K562 (cell line): Measurements from ENCODE around the gene RGS14. TPM values are rescaled to one million over a fixed set of nuclear protein-coding genes. Genes with fewer than 3 reads are reported as not detected.

Source experiments
- ATAC-seq: fragments of 200-7000 bp; cut with Tn5 transposase; 3 replicates; pipeline ENCODE4 v1.9.1; 2020; ENCODE audit warnings: moderate library complexity
- BruUV-seq: library from RNA; stranded (reverse); fragments of 400-500 nt; replicated peaks from 2 replicates; lab custom pipeline; 2021; lab: Mats Ljungman, UMichigan
- CTCF ChIA-PET: fragments of 300-600 bp; formaldehyde crosslinking; extraction: SDS; loops from one replicate; lab custom pipeline; 2021; ENCODE audit warnings: low intra/inter-chr PET ratio; lab: Yijun Ruan, JAX
- POLR2A ChIA-PET: fragments of 300-600, 350-650 bp; sonication (Branson Sonifier 250); formaldehyde crosslinking; extraction: SDS; loops from one replicate; lab custom pipeline; 2021; ENCODE audit warnings: antibody characterized with exemption, inconsistent platforms; lab: Yijun Ruan, JAX
- DNase-seq, 4 experiments: peaks; one replicate each; pipeline versions ENCODE4 v3.0.0 to v3.0.0-alpha.2; 2011 to 2018; ENCODE audit warnings: low spot score in 3 of 4, mixed read lengths in 3 of 4; ENCODE audit errors: extremely low read depth in 1 of 4
- FAIRE-seq: peaks from 2 replicates; lab custom pipeline; 2011; peaks lifted over from hg19 to GRCh38; lab: Jason Lieb, UNC
- H2AFZ ChIP-seq: 2 replicates; pipeline ENCODE4 v1.6.0; 2011; ENCODE audit warnings: low read depth, low read length, control low read depth, inconsistent platforms
- H3K27ac ChIP-seq: fragments of 200-600 bp; 3 replicates; pipeline ENCODE4 v1.8.0; 2011; ENCODE audit warnings: low read depth, mild to moderate bottlenecking, control low read depth, inconsistent platforms, low read length, moderate library complexity, mixed read lengths; ENCODE audit errors: extremely low read depth
- H3K27me3 ChIP-seq, 2 experiments: fragments of 300-600 bp in 1 of 2; 2 replicates in 1 of 2; 3 replicates in 1 of 2; pipeline versions ENCODE4 v1.6.0 to v1.8.0; 2011; ENCODE audit warnings: inconsistent platforms in 2 of 2, low read length in 2 of 2, mild to moderate bottlenecking in 1 of 2, mixed read lengths in 1 of 2, moderate library complexity in 1 of 2; ENCODE audit not compliant: control insufficient read depth in 2 of 2, insufficient read depth in 2 of 2
- H3K36me3 ChIP-seq: fragments of 300-600 bp; 3 replicates; pipeline ENCODE4 v1.8.0; 2011; ENCODE audit warnings: mild to moderate bottlenecking, low read length, inconsistent platforms; ENCODE audit not compliant: control insufficient read depth, insufficient read depth
- H3K4me1 ChIP-seq, 2 experiments: fragments of 200-600 bp in 1 of 2; replicated peaks in 1 of 2; 2 replicates in 1 of 2; 3 replicates in 1 of 2; pipeline versions ENCODE4 v1.5.1 to v1.8.0; 2011; ENCODE audit warnings: inconsistent platforms in 2 of 2, low read length in 2 of 2, mild to moderate bottlenecking in 1 of 2, mixed read lengths in 1 of 2, moderate library complexity in 1 of 2; ENCODE audit not compliant: control insufficient read depth in 2 of 2, insufficient read depth in 2 of 2
- H3K4me2 ChIP-seq: 2 replicates; pipeline ENCODE4 v1.6.1; 2011; ENCODE audit warnings: low read length, control low read depth, inconsistent platforms, mixed read lengths; ENCODE audit not compliant: insufficient read depth
- H3K4me3 ChIP-seq: fragments of 200-600 bp; sonication (generic), shearing (Covaris generic); 2 replicates; pipeline ENCODE4 v1.5.1; 2016; ENCODE audit warnings: control low read depth, inconsistent platforms
- H3K79me2 ChIP-seq: fragments of 200-600 bp; 3 replicates; pipeline ENCODE4 v1.8.0; 2011; ENCODE audit warnings: low read length, inconsistent platforms; ENCODE audit not compliant: control insufficient read depth, insufficient read depth
- H3K9ac ChIP-seq, 2 experiments: 2 replicates each; pipeline versions ENCODE4 v1.6.0 to v1.6.1; 2011; ENCODE audit warnings: low read depth in 2 of 2, low read length in 2 of 2, control low read depth in 1 of 2, inconsistent platforms in 1 of 2, mild to moderate bottlenecking in 1 of 2, mixed read lengths in 1 of 2; ENCODE audit not compliant: insufficient read depth in 1 of 2
- H3K9me1 ChIP-seq: one replicate; pipeline ENCODE4 v1.6.0; 2011; ENCODE audit warnings: inconsistent platforms, mild to moderate bottlenecking, low read length, moderate library complexity; ENCODE audit not compliant: control insufficient read depth, insufficient read depth
- H3K9me3 ChIP-seq: replicated peaks from 2 replicates; pipeline ENCODE4 v1.5.1; 2011; ENCODE audit warnings: low read depth, low read length, inconsistent platforms; ENCODE audit not compliant: control insufficient read depth, insufficient read depth
- H4K20me1 ChIP-seq: replicated peaks from 2 replicates; pipeline ENCODE4 v1.6.1; 2011; ENCODE audit warnings: low read length, inconsistent platforms, mixed read lengths; ENCODE audit not compliant: control insufficient read depth, insufficient read depth
- ASH1L ChIP-seq: fragments of 450-650 bp; IDR thresholded peaks from 2 replicates; pipeline ENCODE4 v1.6.1; 2018; ENCODE audit warnings: borderline replicate concordance, mild to moderate bottlenecking, low read depth; ENCODE audit not compliant: partially characterized antibody
- CHD4 ChIP-seq: fragments of 200-600 bp; sonication (generic); IDR thresholded peaks from 3 replicates; pipeline ENCODE4 v1.6.1; 2012; ENCODE audit warnings: low read depth, mild to moderate bottlenecking, mixed read lengths, low read length, inconsistent platforms; ENCODE audit not compliant: insufficient read depth, insufficient replicate concordance, poor library complexity, severe bottlenecking
- COPS2 ChIP-seq: fragments of 450-650 bp; conservative IDR thresholded peaks from 2 replicates; pipeline ENCODE4 v1.6.1; 2016; ENCODE audit warnings: mild to moderate bottlenecking, moderate library complexity
- CTBP1 ChIP-seq: fragments of 450-650 bp; IDR thresholded peaks from 2 replicates; pipeline ENCODE4 v1.6.1; 2016; ENCODE audit warnings: borderline replicate concordance
- LARP7 ChIP-seq: fragments of 450-650 bp; IDR thresholded peaks from 2 replicates; pipeline ENCODE4 v1.6.1; 2016
- MXD1 ChIP-seq: fragments of 250-450 bp; sonication (Bioruptor Pico); IDR thresholded peaks from 2 replicates; pipeline ENCODE4 v1.8.0; 2021; ENCODE audit warnings: borderline replicate concordance, mild to moderate bottlenecking, moderate library complexity; ENCODE audit not compliant: poor library complexity, severe bottlenecking
- POLR2AphosphoS2 ChIP-seq: IDR thresholded peaks from 2 replicates; pipeline ENCODE4 v1.6.1; 2012; ENCODE audit warnings: low read length, improper control_type of control experiment
- RBFOX2 ChIP-seq: fragments of 200-400 bp; formaldehyde crosslinking; IDR thresholded peaks from 2 replicates; pipeline ENCODE4 v1.6.1; 2017; ENCODE audit warnings: low read depth, mild to moderate bottlenecking, low read length, moderate library complexity
- RBM17 ChIP-seq: fragments of 200-400 bp; formaldehyde crosslinking; IDR thresholded peaks from 2 replicates; pipeline ENCODE4 v1.6.1; 2017; ENCODE audit warnings: low read depth, mild to moderate bottlenecking, low read length, borderline replicate concordance
- SMARCA5 ChIP-seq: fragments of 450-650 bp; IDR thresholded peaks from 2 replicates; pipeline ENCODE4 v1.6.1; 2016
- SNRNP70 ChIP-seq: fragments of 200-400 bp; formaldehyde crosslinking; optimal IDR thresholded peaks from 2 replicates; pipeline ENCODE3; 2017; ENCODE audit warnings: low read depth, low read length
- SREBF2 ChIP-seq: sonication (generic); formaldehyde crosslinking; IDR thresholded peaks from 2 replicates; pipeline ENCODE4 v1.4.0; 2020; ENCODE audit warnings: mild to moderate bottlenecking, missing genetic modification reagents
- SRF ChIP-seq, 2 experiments: fragments of 250-450, 450-650 bp in 1 of 2; sonication (Bioruptor Pico) in 1 of 2; sonication (generic) in 1 of 2; formaldehyde crosslinking; IDR thresholded peaks; 2 replicates each; pipeline versions ENCODE4 v1.5.0 to v1.5.1; 2020 to 2022; ENCODE audit warnings: mild to moderate bottlenecking in 1 of 2, missing genetic modification reagents in 1 of 2
- ZNF12 ChIP-seq: sonication (generic); formaldehyde crosslinking; IDR thresholded peaks from 2 replicates; pipeline ENCODE4 v1.4.0; 2020; ENCODE audit warnings: mild to moderate bottlenecking, missing genetic modification reagents
- ZNF23 ChIP-seq: fragments of 250-450 bp; sonication (Bioruptor Pico); IDR thresholded peaks from 2 replicates; pipeline ENCODE4 v1.4.0; 2020; ENCODE audit warnings: mild to moderate bottlenecking
- ZNF444 ChIP-seq: fragments of 250-450 bp; sonication (Bioruptor Pico); IDR thresholded peaks from 2 replicates; pipeline ENCODE4 v1.4.0; 2020; ENCODE audit warnings: mild to moderate bottlenecking, moderate library complexity
- WGBS: fragments of 100-300 bp; shearing (Covaris generic); methylation state at CpG from one replicate; pipeline ENCODE4 v1.1.6; 2016; ENCODE audit warnings: low coverage, mixed read lengths; ENCODE audit not compliant: insufficient coverage; ENCODE audit errors: missing lambda C conversion rate; 5-methylcytosine and 5-hydroxymethylcytosine counted together
- in situ Hi-C: fragments of 300-500 bp; cut with MboI; formaldehyde crosslinking; loops from 4 replicates; pipeline ENCODE4 v1.15.0; 2018; ENCODE audit warnings: inconsistent platforms, mixed read lengths
- intact Hi-C: fragments of 100-400 bp; cut with micrococcal nuclease; formaldehyde crosslinking; loops from 2 replicates; pipeline ENCODE4 v1.14.2; 2022
- polyA plus RNA-seq, 8 experiments: library from polyadenylated mRNA; depleted of rRNA in 4 of 8; stranded (reverse) in 5 of 8; unstranded in 3 of 8; fragments of >200 nt; fragmentation: Nextera tagmentation in 2 of 8; fragmentation: Illumina TruSeq in 1 of 8; extraction: Ambion mirVana in 2 of 8; extraction: Trizol in 1 of 8; gene quantifications; 2 replicates each; pipeline versions ENCODE4 v1.2.1 to v1.2.3, GENCODE V29; 2011 to 2014; ENCODE audit warnings: inconsistent platforms in 1 of 8, missing spikeins in 1 of 8
- total RNA-seq, 7 experiments: library from RNA; depleted of rRNA in 6 of 7; stranded (reverse); fragments of >200 nt in 6 of 7; fragmentation: Illumina TruSeq in 2 of 7; extraction: Trizol in 2 of 7; gene quantifications; 2 replicates each; pipeline versions ENCODE4 v1.2.1 to v1.2.3, GENCODE V29; 2011 to 2021; ENCODE audit warnings: low replicate concordance in 1 of 7

Gene RGS14
- total and polyA plus RNA-seq, 9 of the 15 experiments (the other 6 are each of a cell fraction or from before 2014, with no cell fraction given): 0.28 to 75.9 (median 34.5) TPM

- H3K9me3 ChIP-seq: 0 out of 2 replicates have a peak, but pooled peaks cover 3% of the 10 kb centered on the region
- 50% methylated on average over 2 of the region's 3 CpGs for WGBS
Measured at GRCh38 chr5:177354711-177355110, 3.0 kb upstream of the RGS14 start.

GRCh38 chr5:177355162-177355867 lies 2.4 kb upstream of the RGS14 start:
- H2AFZ ChIP-seq: peak overlapping the region; percentile 46
- BruUV-seq: no TSS peak
- ChIA-PET CTCF (no interaction called here), POLR2A (interaction anchor here (0.6 to 0.8 kb wide), 2 partner anchors 16 to 120 kb away, joined by 3 read pairs; no protein-coding TSS in a partner anchor)
- H3K9me3 ChIP-seq: 0 out of 2 replicates have a peak, but pooled peaks cover 3% of the 10 kb centered on the region
- 50% methylated on average over 1 of the region's 1 CpG for WGBS
- in situ Hi-C loops: no loop called here
- DNase-seq (no peak), ATAC-seq (no peak), FAIRE-seq (no peak)
- no peak overlapping the region for H3K27ac ChIP-seq
- no peak overlapping the region for H3K4me2 ChIP-seq
- H3K9me1 ChIP-seq: no peaks in the 10 kb centered on the region
- peaks cover 4 to 32% of the 10 kb centered on the region in 2 experiments; a peak in 4 of 5 replicates for H3K4me1 ChIP-seq
- H3K27me3 ChIP-seq: no peaks in the 10 kb centered on the region
- H3K9ac ChIP-seq: no peak overlapping the region
- H4K20me1 ChIP-seq: no peaks in the 10 kb centered on the region
- intact Hi-C loops: no loop called here
- H3K36me3 ChIP-seq: peaks cover 1% of the 10 kb centered on the region; the same call in 1 of the 3 replicates
- peaks cover 12% of the 10 kb centered on the region for H3K79me2 ChIP-seq
- no peak overlapping the region for H3K4me3 ChIP-seq
- no peak for TF ChIP-seq ZNF23
- TF ChIP-seq ASH1L: no peak
- no peak for TF ChIP-seq LARP7
- TF ChIP-seq SRF (CRISPR knock-in tag; IDR thresholded peaks at IDR 0.05): no peak
- TF ChIP-seq CHD4: peak; percentile 24
- peak; percentile 54; the same call in 1 of the 2 replicates for TF ChIP-seq SMARCA5
- TF ChIP-seq ZNF444 (CRISPR knock-in tag): no peak
- TF ChIP-seq SREBF2 (CRISPR knock-in tag): no peak
- TF ChIP-seq RBM17: no peak
- TF ChIP-seq SNRNP70: no peak
- no peak for TF ChIP-seq MXD1
- TF ChIP-seq COPS2: no peak
- TF ChIP-seq POLR2AphosphoS2: no peak
- no peak for TF ChIP-seq RBFOX2
- TF ChIP-seq CTBP1: no peak
- TF ChIP-seq ZNF12 (CRISPR knock-in tag): peak; percentile 100

More at GRCh38 chr5:177354711-177355110, 3.0 kb upstream of the RGS14 start:
- Histone ChIP-seq H3K4me3 (no peak overlapping the region), H4K20me1 (no peaks in the 10 kb centered on the region), H3K4me1 (peaks cover 10 to 37% of the 10 kb centered on the region in 2 experiments; a peak in 4 of 5 replicates), H3K27ac (no peak overlapping the region), H3K27me3 (no peaks in the 10 kb centered on the region), H3K9me1 (no peaks in the 10 kb centered on the region), H3K9ac (no peak overlapping the region), H3K36me3 (peaks cover 7% of the 10 kb centered on the region; the same call in 1 of the 3 replicates), H2AFZ (no peak overlapping the region), H3K79me2 (peaks cover 18% of the 10 kb centered on the region), H3K4me2 (no peak overlapping the region)
- ChIA-PET CTCF (no interaction called here), POLR2A (no interaction called here)
- ATAC-seq (no peak), DNase-seq (no peak), FAIRE-seq (no peak)
- intact Hi-C loops: no loop called here
- in situ Hi-C loops: no loop called here
- TF ChIP-seq ZNF12 (CRISPR knock-in tag): no peak
- BruUV-seq: no TSS peak
